NCI-H2029 treated with DMSO at 0.1 percent for 48 hours (cell line): ENCODE data around the gene GJA10.
"Not testable (repeated sequence)": the region's sequence is repeated elsewhere in the genome, so short reads cannot be mapped to it uniquely, and the experiment has no call there.

ENCODE experiments used
- DNase-seq: peaks from one replicate; lab custom pipeline; 2025; lab: John Stamatoyannopoulos, UW

The GJA10 gene

GRCh38 chr6:89894169-89894568, at the start of gene GJA10:
TSS of gene GJA10 (plus strand) at chr6:89894469. CDS start at chr6:89894469, 0 bp downstream.
- DNase-seq = no peak

- not testable (repeated sequence) for DNase-seq
Measured at GRCh38 chr6:89847513-89847912, 46.8 kb upstream of the GJA10 start.

- no peak for DNase-seq
Measured at GRCh38 chr6:89853068-89853467, 41.2 kb upstream of the GJA10 start.

GRCh38 chr6:89858041-89858440, 36.2 kb upstream of the GJA10 start:
- no peak for DNase-seq

- DNase-seq = no peak
Measured at GRCh38 chr6:89859744-89860143, 34.5 kb upstream of the GJA10 start.

- no peak for DNase-seq
Measured at GRCh38 chr6:89862273-89862672, 32.0 kb upstream of the GJA10 start.

- DNase-seq = no peak
Measured at GRCh38 chr6:89862698-89863097, 31.6 kb upstream of the GJA10 start.

- no peak for DNase-seq
Measured at GRCh38 chr6:89866024-89866678, 28.1 kb upstream of the GJA10 start.

- no peak for DNase-seq
Measured at GRCh38 chr6:89873721-89874120, 20.5 kb upstream of the GJA10 start.

- no peak for DNase-seq
Measured at GRCh38 chr6:89874438-89874837, 19.8 kb upstream of the GJA10 start.

- no peak for DNase-seq
Measured at GRCh38 chr6:89886378-89887120, 7.7 kb upstream of the GJA10 start.

GRCh38 chr6:89887452-89888137, 6.7 kb upstream of the GJA10 start:
- no peak for DNase-seq

- no peak for DNase-seq
Measured at GRCh38 chr6:89888138-89888514, 6.1 kb upstream of the GJA10 start.

GRCh38 chr6:89888871-89889270, 5.4 kb upstream of the GJA10 start:
- DNase-seq = no peak

- not testable (repeated sequence) for DNase-seq
Measured at GRCh38 chr6:89890845-89891528, 3.3 kb upstream of the GJA10 start.

GRCh38 chr6:89892577-89892976, 1.7 kb upstream of the GJA10 start:
- not testable (repeated sequence) for DNase-seq

- DNase-seq = no peak
Measured at GRCh38 chr6:89895276-89895874, 1.1 kb downstream of the GJA10 start.

GRCh38 chr6:89910001-89910901, 16.0 kb downstream of the GJA10 start:
- not testable (repeated sequence) for DNase-seq

GRCh38 chr6:89910902-89911240, 16.6 kb downstream of the GJA10 start:
- no peak for DNase-seq

- DNase-seq = no peak
Measured at GRCh38 chr6:89916136-89916920, 22.1 kb downstream of the GJA10 start.
